ENCODE data around the gene EYS. TPM values are rescaled to one million over a fixed set of nuclear protein-coding genes. Genes with fewer than 3 reads are reported as not detected.
"Not testable (repeated sequence)": the region's sequence is repeated elsewhere in the genome, so short reads cannot be mapped to it uniquely, and the experiment has no call there.

Gene EYS
- total RNA-seq, 1 experiment from 2014 or later = not detected

GRCh38 chr6:65631711-65632110 is 75.3 kb downstream of the EYS start:
- Histone ChIP-seq H3K4me2 (ENCODE audit: low read length) (no peak overlapping the region), H3K4me1 (ENCODE audit: control insufficient read depth in 1 of 2, insufficient read depth in 2 of 2, low read length in 2 of 2) (no peaks in the 10 kb centered on the region), H3K79me2 (ENCODE audit: insufficient read depth, low read length) (no peaks in the 10 kb centered on the region), H3K27me3 (ENCODE audit: insufficient read depth, low read length) (no peaks in the 10 kb centered on the region), H3K9me2 (ENCODE audit: insufficient read depth) (no peaks in the 10 kb centered on the region), H3K4me3 (replicated peaks in 1 of 2; ENCODE audit: low read depth in 1 of 2, low read length in 2 of 2) (no peak overlapping the region), H2AFZ (ENCODE audit: low read depth, low read length, poor library complexity, severe bottlenecking) (no peak overlapping the region), H3K9me3 (ENCODE audit: control insufficient read depth in 1 of 2, insufficient read depth in 1 of 2, low read depth in 1 of 2, low read length in 2 of 2) (peaks cover 0 to 24% of the 10 kb centered on the region in 2 experiments; a peak in 2 of 4 replicates), H3K27ac (ENCODE audit: low read depth, low read length) (no peak overlapping the region), H3K36me3 (ENCODE audit: control insufficient read depth in 1 of 2, insufficient read depth in 2 of 2, low read length in 2 of 2) (no peaks in the 10 kb centered on the region), H3K9ac (ENCODE audit: low read length) (no peak overlapping the region), H4K20me1 (ENCODE audit: insufficient read depth) (no peaks in the 10 kb centered on the region)
- ChIA-PET CTCF (no interaction called here), POLR2A (no interaction called here), RAD21 (ENCODE audit: low non-redundant PET in 1 of 2, low total read pairs in 2 of 2, uncharacterized antibody in 2 of 2, unreplicated experiment in 2 of 2) (no interaction called here)
- no peak for ATAC-seq
- DNase-seq (ENCODE audit: low read depth, low spot score) = no peak
- BruUV-seq (replicated peaks) = no TSS peak
- TF ChIP-seq ZNF274 (IDR thresholded peaks at IDR 0.05; ENCODE audit: low read depth, low read length) (no peak), YY1 (IDR thresholded peaks at IDR 0.05; ENCODE audit: extremely low read depth, insufficient replicate concordance, low read depth, low read length) (no peak), SP1 (IDR thresholded peaks at IDR 0.05; ENCODE audit: low read depth) (no peak), REST (IDR thresholded peaks at IDR 0.05; ENCODE audit: low read depth) (no peak), SIN3A (IDR thresholded peaks at IDR 0.05; ENCODE audit: low read depth) (no peak), EZH2phosphoT487 (IDR thresholded peaks at IDR 0.05; ENCODE audit: borderline replicate concordance) (no peak), ZFX (IDR thresholded peaks at IDR 0.05) (no peak), RAD21 (IDR thresholded peaks at IDR 0.05; ENCODE audit: low read depth) (no peak), EZH2 (IDR thresholded peaks at IDR 0.05) (no peak), FOSL1 (IDR thresholded peaks at IDR 0.05; ENCODE audit: low read depth) (no peak), CBX3 (IDR thresholded peaks at IDR 0.05; ENCODE audit: low read depth) (no peak)
- intact Hi-C loops (cut with micrococcal nuclease) = no loop called here

DNA sequence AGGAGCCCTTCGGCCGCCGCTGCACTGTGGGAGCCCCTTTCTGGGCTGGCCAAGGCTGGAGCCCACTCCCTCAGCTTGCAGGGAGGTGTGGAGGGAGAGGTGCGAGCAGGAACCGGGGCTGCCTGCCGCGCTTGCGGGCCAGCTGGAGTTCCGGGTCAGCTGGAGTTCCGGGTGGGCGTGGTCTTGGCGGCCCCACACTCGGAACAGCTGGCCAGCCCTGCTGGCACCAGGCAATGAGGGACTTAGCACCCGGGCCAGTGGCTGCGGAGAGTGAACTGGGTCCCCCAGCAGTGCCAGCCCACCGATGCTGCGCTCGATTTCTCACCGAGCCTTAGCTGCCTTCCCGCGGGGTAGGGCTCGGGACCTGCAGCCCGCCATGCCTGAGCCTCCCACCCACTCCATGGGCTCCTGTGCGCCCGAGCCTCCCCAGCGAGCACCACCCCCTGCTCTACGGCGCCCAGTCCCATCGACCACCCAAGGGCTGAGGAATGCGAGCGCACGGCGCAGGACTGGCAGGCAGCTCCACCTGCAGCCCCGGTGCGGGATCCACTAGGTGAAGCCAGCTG is 79.5 kb downstream of the EYS start:
- H3K4me2 ChIP-seq (ENCODE audit: low read length); H3K27me3 ChIP-seq (ENCODE audit: insufficient read depth, low read length); ATAC-seq; H4K20me1 ChIP-seq (ENCODE audit: insufficient read depth); H2AFZ ChIP-seq (ENCODE audit: low read depth, low read length, poor library complexity, severe bottlenecking); BruUV-seq (replicated peaks); DNase-seq (ENCODE audit: low read depth, low spot score); H3K27ac ChIP-seq (ENCODE audit: low read depth, low read length); H3K4me1 ChIP-seq (ENCODE audit: control insufficient read depth in 1 of 2, insufficient read depth in 2 of 2, low read length in 2 of 2); H3K4me3 ChIP-seq (replicated peaks in 1 of 2; ENCODE audit: low read depth in 1 of 2, low read length in 2 of 2); H3K79me2 ChIP-seq (ENCODE audit: insufficient read depth, low read length); H3K9me2 ChIP-seq (ENCODE audit: insufficient read depth); POLR2A ChIA-PET; H3K36me3 ChIP-seq (ENCODE audit: control insufficient read depth in 1 of 2, insufficient read depth in 2 of 2, low read length in 2 of 2); CTCF ChIA-PET; H3K9ac ChIP-seq (ENCODE audit: low read length); RAD21 ChIA-PET (ENCODE audit: low non-redundant PET in 1 of 2, low total read pairs in 2 of 2, uncharacterized antibody in 2 of 2, unreplicated experiment in 2 of 2); intact Hi-C loops (cut with micrococcal nuclease): not testable (repeated sequence)
- H3K9me3 ChIP-seq (ENCODE audit: control insufficient read depth in 1 of 2, insufficient read depth in 1 of 2, low read depth in 1 of 2, low read length in 2 of 2) = peaks cover 0 to 20% of the 10 kb centered on the region in 2 experiments; a peak in 2 of 4 replicates
